ENCODE measurements around the gene HSPB2. TPM values are rescaled to one million over a fixed set of nuclear protein-coding genes. Genes with fewer than 3 reads are reported as not detected.

HSPB2 gene
- total RNA-seq, 1 experiment from 2014 or later, result 0.33 TPM

DNA sequence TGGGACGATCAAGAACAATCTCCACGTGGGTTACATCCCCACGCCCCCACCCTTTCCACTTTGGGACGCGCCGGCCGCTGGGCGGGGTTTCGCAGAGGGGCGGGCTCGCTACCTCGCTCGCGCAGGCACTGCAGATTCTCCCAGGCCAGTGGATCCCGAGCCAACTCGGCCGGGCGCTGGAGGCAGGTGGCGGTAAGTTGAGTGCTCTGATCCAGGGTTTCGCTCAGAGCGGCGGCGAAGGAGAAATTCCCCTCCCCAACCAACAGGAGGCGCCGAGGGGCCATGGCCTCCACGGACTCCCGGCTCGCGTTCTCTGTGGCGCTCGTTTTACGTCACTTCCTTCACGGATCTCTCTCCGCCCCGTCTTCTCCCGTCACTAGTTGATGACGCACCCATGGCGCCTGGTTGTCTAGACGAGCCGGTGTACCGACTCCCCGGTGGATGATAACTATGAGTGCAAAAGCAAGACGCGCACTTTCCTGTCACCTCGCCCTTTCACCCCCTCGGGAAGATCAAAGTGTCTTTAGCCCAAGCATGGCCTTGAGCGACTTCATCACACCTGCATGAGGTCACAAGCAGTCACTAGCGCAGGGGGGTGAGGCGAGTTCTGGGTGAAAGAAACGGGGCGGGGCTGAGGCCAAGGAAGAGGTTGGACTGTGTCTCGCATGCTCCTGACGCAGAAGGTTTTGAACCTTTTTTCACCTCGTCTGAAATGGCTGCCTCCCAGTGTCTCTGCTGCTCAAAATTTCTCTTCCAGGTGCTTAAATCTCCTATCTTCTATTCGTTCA, 33.5 kb upstream of the HSPB2 start, which contains the start of the genes CFAP68 and FDXACB1 (continued):
- TF ChIP-seq, protein P1, sequence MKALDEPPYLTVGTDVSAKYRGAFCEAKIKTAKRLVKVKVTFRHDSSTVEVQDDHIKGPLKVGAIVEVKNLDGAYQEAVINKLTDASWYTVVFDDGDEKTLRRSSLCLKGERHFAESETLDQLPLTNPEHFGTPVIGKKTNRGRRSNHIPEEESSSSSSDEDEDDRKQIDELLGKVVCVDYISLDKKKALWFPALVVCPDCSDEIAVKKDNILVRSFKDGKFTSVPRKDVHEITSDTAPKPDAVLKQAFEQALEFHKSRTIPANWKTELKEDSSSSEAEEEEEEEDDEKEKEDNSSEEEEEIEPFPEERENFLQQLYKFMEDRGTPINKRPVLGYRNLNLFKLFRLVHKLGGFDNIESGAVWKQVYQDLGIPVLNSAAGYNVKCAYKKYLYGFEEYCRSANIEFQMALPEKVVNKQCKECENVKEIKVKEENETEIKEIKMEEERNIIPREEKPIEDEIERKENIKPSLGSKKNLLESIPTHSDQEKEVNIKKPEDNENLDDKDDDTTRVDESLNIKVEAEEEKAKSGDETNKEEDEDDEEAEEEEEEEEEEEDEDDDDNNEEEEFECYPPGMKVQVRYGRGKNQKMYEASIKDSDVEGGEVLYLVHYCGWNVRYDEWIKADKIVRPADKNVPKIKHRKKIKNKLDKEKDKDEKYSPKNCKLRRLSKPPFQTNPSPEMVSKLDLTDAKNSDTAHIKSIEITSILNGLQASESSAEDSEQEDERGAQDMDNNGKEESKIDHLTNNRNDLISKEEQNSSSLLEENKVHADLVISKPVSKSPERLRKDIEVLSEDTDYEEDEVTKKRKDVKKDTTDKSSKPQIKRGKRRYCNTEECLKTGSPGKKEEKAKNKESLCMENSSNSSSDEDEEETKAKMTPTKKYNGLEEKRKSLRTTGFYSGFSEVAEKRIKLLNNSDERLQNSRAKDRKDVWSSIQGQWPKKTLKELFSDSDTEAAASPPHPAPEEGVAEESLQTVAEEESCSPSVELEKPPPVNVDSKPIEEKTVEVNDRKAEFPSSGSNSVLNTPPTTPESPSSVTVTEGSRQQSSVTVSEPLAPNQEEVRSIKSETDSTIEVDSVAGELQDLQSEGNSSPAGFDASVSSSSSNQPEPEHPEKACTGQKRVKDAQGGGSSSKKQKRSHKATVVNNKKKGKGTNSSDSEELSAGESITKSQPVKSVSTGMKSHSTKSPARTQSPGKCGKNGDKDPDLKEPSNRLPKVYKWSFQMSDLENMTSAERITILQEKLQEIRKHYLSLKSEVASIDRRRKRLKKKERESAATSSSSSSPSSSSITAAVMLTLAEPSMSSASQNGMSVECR (CRISPR knock-in tag; IDR thresholded peaks at IDR 0.05; ENCODE audit: borderline replicate concordance), result peak; percentile 83; the same call in 1 of the 2 replicates
- TF ChIP-seq CREM (CRISPR knock-in tag; IDR thresholded peaks at IDR 0.05), result peak; percentile 99
- no peak for TF ChIP-seq KAT7 (CRISPR knock-in tag; IDR thresholded peaks at IDR 0.05; ENCODE audit: borderline replicate concordance)
- TF ChIP-seq ERG (CRISPR knock-in tag; IDR thresholded peaks at IDR 0.05), result no peak
- TF ChIP-seq ZBTB21 (CRISPR knock-in tag; IDR thresholded peaks at IDR 0.05; ENCODE audit: borderline replicate concordance), result peak; percentile 94
- TF ChIP-seq, protein P2, sequence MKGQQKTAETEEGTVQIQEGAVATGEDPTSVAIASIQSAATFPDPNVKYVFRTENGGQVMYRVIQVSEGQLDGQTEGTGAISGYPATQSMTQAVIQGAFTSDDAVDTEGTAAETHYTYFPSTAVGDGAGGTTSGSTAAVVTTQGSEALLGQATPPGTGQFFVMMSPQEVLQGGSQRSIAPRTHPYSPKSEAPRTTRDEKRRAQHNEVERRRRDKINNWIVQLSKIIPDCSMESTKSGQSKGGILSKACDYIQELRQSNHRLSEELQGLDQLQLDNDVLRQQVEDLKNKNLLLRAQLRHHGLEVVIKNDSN (CRISPR knock-in tag; IDR thresholded peaks at IDR 0.05), result peak; percentile 40; the same call in 1 of the 2 replicates
- TF ChIP-seq ZNF232 (CRISPR knock-in tag; IDR thresholded peaks at IDR 0.05), result no peak; the same call in 1 of the 2 replicates
- TF ChIP-seq ZNF416 (CRISPR knock-in tag; IDR thresholded peaks at IDR 0.05), result no peak
- no peak for TF ChIP-seq CREB1 (CRISPR knock-in tag; IDR thresholded peaks at IDR 0.05)
- TF ChIP-seq FOXJ3 (CRISPR knock-in tag; IDR thresholded peaks at IDR 0.05; ENCODE audit: borderline replicate concordance), result no peak
- no peak for TF ChIP-seq ZBTB43 (CRISPR knock-in tag; IDR thresholded peaks at IDR 0.05)
- TF ChIP-seq RORB (CRISPR knock-in tag; IDR thresholded peaks at IDR 0.05), result no peak
- no peak for TF ChIP-seq JAZF1 (CRISPR knock-in tag; IDR thresholded peaks at IDR 0.05)
- no peak for TF ChIP-seq ZNF263 (CRISPR knock-in tag; IDR thresholded peaks at IDR 0.05; ENCODE audit: low read depth)
- no peak for TF ChIP-seq ZNF671 (CRISPR knock-in tag; IDR thresholded peaks at IDR 0.05)
- TF ChIP-seq TEAD1 (CRISPR knock-in tag; IDR thresholded peaks at IDR 0.05), result peak; percentile 78; the same call in 1 of the 2 replicates
- TF ChIP-seq HMGXB4 (CRISPR knock-in tag; IDR thresholded peaks at IDR 0.05), result peak; percentile 97
- peak; percentile 64 for TF ChIP-seq MAX (CRISPR knock-in tag; IDR thresholded peaks at IDR 0.05)
- TF ChIP-seq, protein P3, sequence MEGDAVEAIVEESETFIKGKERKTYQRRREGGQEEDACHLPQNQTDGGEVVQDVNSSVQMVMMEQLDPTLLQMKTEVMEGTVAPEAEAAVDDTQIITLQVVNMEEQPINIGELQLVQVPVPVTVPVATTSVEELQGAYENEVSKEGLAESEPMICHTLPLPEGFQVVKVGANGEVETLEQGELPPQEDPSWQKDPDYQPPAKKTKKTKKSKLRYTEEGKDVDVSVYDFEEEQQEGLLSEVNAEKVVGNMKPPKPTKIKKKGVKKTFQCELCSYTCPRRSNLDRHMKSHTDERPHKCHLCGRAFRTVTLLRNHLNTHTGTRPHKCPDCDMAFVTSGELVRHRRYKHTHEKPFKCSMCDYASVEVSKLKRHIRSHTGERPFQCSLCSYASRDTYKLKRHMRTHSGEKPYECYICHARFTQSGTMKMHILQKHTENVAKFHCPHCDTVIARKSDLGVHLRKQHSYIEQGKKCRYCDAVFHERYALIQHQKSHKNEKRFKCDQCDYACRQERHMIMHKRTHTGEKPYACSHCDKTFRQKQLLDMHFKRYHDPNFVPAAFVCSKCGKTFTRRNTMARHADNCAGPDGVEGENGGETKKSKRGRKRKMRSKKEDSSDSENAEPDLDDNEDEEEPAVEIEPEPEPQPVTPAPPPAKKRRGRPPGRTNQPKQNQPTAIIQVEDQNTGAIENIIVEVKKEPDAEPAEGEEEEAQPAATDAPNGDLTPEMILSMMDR (IDR thresholded peaks at IDR 0.05), result peak; percentile 89
- TF ChIP-seq CBFB (CRISPR knock-in tag; IDR thresholded peaks at IDR 0.05; ENCODE audit: low read depth), result no peak
- peak; percentile 73 for TF ChIP-seq GABPB1 (CRISPR knock-in tag; IDR thresholded peaks at IDR 0.05)
- no peak for TF ChIP-seq ATF1 (CRISPR knock-in tag; IDR thresholded peaks at IDR 0.05)
- peak; percentile 52; the same call in 1 of the 2 replicates for TF ChIP-seq E2F5 (CRISPR knock-in tag; IDR thresholded peaks at IDR 0.05)
- peak; percentile 88 for TF ChIP-seq SP1 (CRISPR knock-in tag; conservative IDR thresholded peaks at IDR 0.05)
- TF ChIP-seq TCF7 (CRISPR knock-in tag; IDR thresholded peaks at IDR 0.05; ENCODE audit: low read depth), result no peak
- TF ChIP-seq MLX (CRISPR knock-in tag; IDR thresholded peaks at IDR 0.05), result no peak

All from WTC11 (cell line).